Stimulated activated CD4-positive, alpha-beta T cell treated with anti-CD3 and anti-CD28 coated beads, Interleukin-2, amount 100 ng/mL, for 48 hours (primary cell): ENCODE data around the gene MYO5C.

Experiments used
- DNase-seq, 2 donors: peaks; one replicate each; pipeline ENCODE4 v3.0.0-alpha.2; 2020

MYO5C gene

GRCh38 chr15:52278636-52279367 lies 16.8 kb downstream of the MYO5C start:
- no peak for DNase-seq

- no peak for DNase-seq
Observed at GRCh38 chr15:52278135-52278534, 17.5 kb downstream of the MYO5C start.

- DNase-seq = no peak
Observed at GRCh38 chr15:52277575-52277974, 18.0 kb downstream of the MYO5C start.

- DNase-seq = no peak
Observed at GRCh38 chr15:52276256-52276770, 19.3 kb downstream of the MYO5C start.

GRCh38 chr15:52263563-52264282 lies 31.9 kb downstream of the MYO5C start:
- DNase-seq = no peak

- no peak for DNase-seq
Observed at GRCh38 chr15:52262364-52262763, 33.2 kb downstream of the MYO5C start.

GRCh38 chr15:52261498-52262242 lies 33.9 kb downstream of the MYO5C start:
- DNase-seq = peak; percentile 48 to 53

- no peak for DNase-seq
Observed at GRCh38 chr15:52261026-52261425, 34.6 kb downstream of the MYO5C start.

GRCh38 chr15:52259503-52259902 lies 36.1 kb downstream of the MYO5C start:
- no peak for DNase-seq

- no peak for DNase-seq
Observed at GRCh38 chr15:52258461-52258860, 37.1 kb downstream of the MYO5C start.

GRCh38 chr15:52257734-52258062 lies 37.9 kb downstream of the MYO5C start:
- DNase-seq = no peak

- no peak for DNase-seq
Observed at GRCh38 chr15:52256930-52257733, 38.5 kb downstream of the MYO5C start.

- DNase-seq = peak; percentile 70 to 72
Observed at GRCh38 chr15:52256366-52256765, 39.2 kb downstream of the MYO5C start.

- no peak for DNase-seq
Observed at GRCh38 chr15:52255935-52256334, 39.7 kb downstream of the MYO5C start.

GRCh38 chr15:52255008-52255407 lies 40.6 kb downstream of the MYO5C start:
- DNase-seq = no peak

GRCh38 chr15:52254391-52254790 lies 41.2 kb downstream of the MYO5C start:
- DNase-seq = no peak

GRCh38 chr15:52252781-52253180 lies 42.8 kb downstream of the MYO5C start:
- DNase-seq = no peak

GRCh38 chr15:52251144-52251860 lies 44.3 kb downstream of the MYO5C start:
- no peak for DNase-seq

GRCh38 chr15:52247461-52247860 lies 48.1 kb downstream of the MYO5C start:
- DNase-seq = no peak

GRCh38 chr15:52246686-52247431 lies 48.7 kb downstream of the MYO5C start:
- no peak for DNase-seq
